Measurements from ENCODE around the gene LYAR. TPM values are rescaled to one million over a fixed set of nuclear protein-coding genes. Genes with fewer than 3 reads are reported as not detected.

The LYAR gene
- polyA plus RNA-seq, 1 of the 3 experiments (the other 2 are of a cell fraction): 11.2 TPM

DNA sequence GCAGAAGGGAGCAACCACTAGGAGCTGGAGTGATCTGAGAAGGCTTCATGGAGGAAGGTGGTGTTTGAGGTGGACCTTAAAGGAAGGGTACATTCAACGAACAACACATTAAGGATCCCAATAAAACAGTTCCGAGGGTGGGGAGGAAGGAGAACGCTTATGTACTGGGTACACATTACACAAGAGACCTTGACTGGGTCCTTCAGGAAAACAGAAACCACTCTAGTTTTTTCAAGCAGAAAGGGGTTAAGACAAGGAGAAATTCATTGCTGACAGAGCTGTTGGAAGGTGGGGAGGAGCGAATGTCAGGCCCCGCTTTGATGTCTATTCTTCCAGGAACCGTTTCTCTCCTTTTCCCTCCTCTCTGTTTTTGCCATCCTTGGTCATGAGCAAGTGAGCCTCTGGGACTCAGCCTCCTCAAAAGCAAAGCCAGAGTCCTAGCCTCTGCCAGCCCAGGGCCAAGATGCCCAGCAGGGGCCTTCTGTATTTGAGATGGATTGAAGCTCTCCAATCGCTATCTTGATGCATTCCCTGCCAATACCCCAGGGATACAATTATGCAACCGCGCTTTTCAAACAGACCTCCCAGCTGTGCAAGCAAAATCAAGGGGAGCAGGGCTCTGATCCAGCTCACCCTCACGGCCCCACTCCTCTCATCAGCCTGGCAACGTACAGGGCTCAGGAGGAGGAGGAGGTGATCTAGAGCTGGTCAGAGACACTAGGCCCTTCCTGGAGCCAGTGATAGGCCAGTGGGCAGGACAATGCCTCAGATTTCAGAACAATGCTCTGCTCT lies 48.5 kb upstream of the LYAR start:
- Histone ChIP-seq H3K9ac (no peak overlapping the region), H3K27me3 (ENCODE audit: insufficient read depth) (no peaks in the 10 kb centered on the region; the same call in 1 of the 2 replicates), H3K9me2 (no peaks in the 10 kb centered on the region), H3K79me2 (ENCODE audit: insufficient read depth) (no peaks in the 10 kb centered on the region), H3K27ac (ENCODE audit: low read depth in 2 of 2, low read length in 1 of 2) (no peak overlapping the region), H2AFZ (ENCODE audit: low read depth) (no peak overlapping the region), H3F3A (replicated peaks; ENCODE audit: insufficient read depth) (no peaks in the 10 kb centered on the region), H4K20me1 (ENCODE audit: insufficient read depth) (no peaks in the 10 kb centered on the region), H3K9me3 (no peaks in the 10 kb centered on the region), H3K36me3 (replicated peaks in 1 of 2; ENCODE audit: control insufficient read depth in 1 of 2, insufficient read depth in 2 of 2, low read length in 1 of 2) (no peaks in the 10 kb centered on the region), H3K4me3 (ENCODE audit: low read depth in 2 of 2, low read length in 1 of 2) (no peak overlapping the region), H3K4me1 (ENCODE audit: control insufficient read depth in 1 of 2, insufficient read depth in 2 of 2, low read depth in 1 of 2, low read length in 1 of 2) (no peaks in the 10 kb centered on the region; a peak in 1 of 4 replicates), H3K4me2 (no peak overlapping the region)
- ChIA-PET POLR2A (interaction anchor here (1.1 kb wide), 1 partner anchor 90 kb away, joined by 5 read pairs; the partner anchor contains the start of gene TMEM128), CTCF (interaction anchor here (1.4 to 5.9 kb wide), 3 partner anchors 11 to 88 kb away, joined by 5 to 43 read pairs (median 5); no protein-coding TSS in a partner anchor)
- 70% methylated on average over 11 of the region's 11 CpGs for WGBS (ENCODE audit: low lambda C conversion rate)
- DNase-seq: no peak
- no peak for TF ChIP-seq SIN3A (IDR thresholded peaks at IDR 0.05; ENCODE audit: borderline replicate concordance, low read depth, low read length)
- TF ChIP-seq, protein P1, sequence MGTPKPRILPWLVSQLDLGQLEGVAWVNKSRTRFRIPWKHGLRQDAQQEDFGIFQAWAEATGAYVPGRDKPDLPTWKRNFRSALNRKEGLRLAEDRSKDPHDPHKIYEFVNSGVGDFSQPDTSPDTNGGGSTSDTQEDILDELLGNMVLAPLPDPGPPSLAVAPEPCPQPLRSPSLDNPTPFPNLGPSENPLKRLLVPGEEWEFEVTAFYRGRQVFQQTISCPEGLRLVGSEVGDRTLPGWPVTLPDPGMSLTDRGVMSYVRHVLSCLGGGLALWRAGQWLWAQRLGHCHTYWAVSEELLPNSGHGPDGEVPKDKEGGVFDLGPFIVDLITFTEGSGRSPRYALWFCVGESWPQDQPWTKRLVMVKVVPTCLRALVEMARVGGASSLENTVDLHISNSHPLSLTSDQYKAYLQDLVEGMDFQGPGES (IDR thresholded peaks at IDR 0.05; ENCODE audit: low read depth, low read length): no peak
- TF ChIP-seq, protein P2, sequence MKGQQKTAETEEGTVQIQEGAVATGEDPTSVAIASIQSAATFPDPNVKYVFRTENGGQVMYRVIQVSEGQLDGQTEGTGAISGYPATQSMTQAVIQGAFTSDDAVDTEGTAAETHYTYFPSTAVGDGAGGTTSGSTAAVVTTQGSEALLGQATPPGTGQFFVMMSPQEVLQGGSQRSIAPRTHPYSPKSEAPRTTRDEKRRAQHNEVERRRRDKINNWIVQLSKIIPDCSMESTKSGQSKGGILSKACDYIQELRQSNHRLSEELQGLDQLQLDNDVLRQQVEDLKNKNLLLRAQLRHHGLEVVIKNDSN (IDR thresholded peaks at IDR 0.05; ENCODE audit: borderline replicate concordance, low read depth): no peak
- no peak for TF ChIP-seq RAD21 (IDR thresholded peaks at IDR 0.05; ENCODE audit: low read length)
- no peak for TF ChIP-seq YY1 (IDR thresholded peaks at IDR 0.05; ENCODE audit: low read depth)
- TF ChIP-seq TAF1 (IDR thresholded peaks at IDR 0.05; ENCODE audit: borderline replicate concordance, low read depth, low read length): no peak
- TF ChIP-seq RXRA (IDR thresholded peaks at IDR 0.05; ENCODE audit: borderline replicate concordance, low read depth): no peak
- no peak for TF ChIP-seq EZH2phosphoT487 (IDR thresholded peaks at IDR 0.05; ENCODE audit: borderline replicate concordance, low read depth)
- TF ChIP-seq, protein P3, sequence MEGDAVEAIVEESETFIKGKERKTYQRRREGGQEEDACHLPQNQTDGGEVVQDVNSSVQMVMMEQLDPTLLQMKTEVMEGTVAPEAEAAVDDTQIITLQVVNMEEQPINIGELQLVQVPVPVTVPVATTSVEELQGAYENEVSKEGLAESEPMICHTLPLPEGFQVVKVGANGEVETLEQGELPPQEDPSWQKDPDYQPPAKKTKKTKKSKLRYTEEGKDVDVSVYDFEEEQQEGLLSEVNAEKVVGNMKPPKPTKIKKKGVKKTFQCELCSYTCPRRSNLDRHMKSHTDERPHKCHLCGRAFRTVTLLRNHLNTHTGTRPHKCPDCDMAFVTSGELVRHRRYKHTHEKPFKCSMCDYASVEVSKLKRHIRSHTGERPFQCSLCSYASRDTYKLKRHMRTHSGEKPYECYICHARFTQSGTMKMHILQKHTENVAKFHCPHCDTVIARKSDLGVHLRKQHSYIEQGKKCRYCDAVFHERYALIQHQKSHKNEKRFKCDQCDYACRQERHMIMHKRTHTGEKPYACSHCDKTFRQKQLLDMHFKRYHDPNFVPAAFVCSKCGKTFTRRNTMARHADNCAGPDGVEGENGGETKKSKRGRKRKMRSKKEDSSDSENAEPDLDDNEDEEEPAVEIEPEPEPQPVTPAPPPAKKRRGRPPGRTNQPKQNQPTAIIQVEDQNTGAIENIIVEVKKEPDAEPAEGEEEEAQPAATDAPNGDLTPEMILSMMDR (IDR thresholded peaks at IDR 0.05): no peak
- TF ChIP-seq, protein P4, sequence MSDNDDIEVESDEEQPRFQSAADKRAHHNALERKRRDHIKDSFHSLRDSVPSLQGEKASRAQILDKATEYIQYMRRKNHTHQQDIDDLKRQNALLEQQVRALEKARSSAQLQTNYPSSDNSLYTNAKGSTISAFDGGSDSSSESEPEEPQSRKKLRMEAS (IDR thresholded peaks at IDR 0.05; ENCODE audit: low read depth): no peak
- TF ChIP-seq, protein P5, sequence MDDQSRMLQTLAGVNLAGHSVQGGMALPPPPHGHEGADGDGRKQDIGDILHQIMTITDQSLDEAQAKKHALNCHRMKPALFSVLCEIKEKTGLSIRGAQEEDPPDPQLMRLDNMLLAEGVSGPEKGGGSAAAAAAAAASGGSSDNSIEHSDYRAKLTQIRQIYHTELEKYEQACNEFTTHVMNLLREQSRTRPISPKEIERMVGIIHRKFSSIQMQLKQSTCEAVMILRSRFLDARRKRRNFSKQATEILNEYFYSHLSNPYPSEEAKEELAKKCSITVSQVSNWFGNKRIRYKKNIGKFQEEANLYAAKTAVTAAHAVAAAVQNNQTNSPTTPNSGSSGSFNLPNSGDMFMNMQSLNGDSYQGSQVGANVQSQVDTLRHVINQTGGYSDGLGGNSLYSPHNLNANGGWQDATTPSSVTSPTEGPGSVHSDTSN (IDR thresholded peaks at IDR 0.05): no peak
- TF ChIP-seq NRF1 (IDR thresholded peaks at IDR 0.05; ENCODE audit: low read depth, low read length): no peak
- no peak for TF ChIP-seq ELF1 (IDR thresholded peaks at IDR 0.05)
- no peak for TF ChIP-seq GABPA (IDR thresholded peaks at IDR 0.05; ENCODE audit: low read depth)
- no peak for TF ChIP-seq GATA2 (CRISPR knock-in tag; IDR thresholded peaks at IDR 0.05)
- no peak for TF ChIP-seq JUND (IDR thresholded peaks at IDR 0.05)
- TF ChIP-seq FOSL2 (IDR thresholded peaks at IDR 0.05; ENCODE audit: borderline replicate concordance, low read depth): no peak
- TF ChIP-seq RCOR1 (IDR thresholded peaks at IDR 0.05; ENCODE audit: low read length): no peak
- TF ChIP-seq, protein P6, sequence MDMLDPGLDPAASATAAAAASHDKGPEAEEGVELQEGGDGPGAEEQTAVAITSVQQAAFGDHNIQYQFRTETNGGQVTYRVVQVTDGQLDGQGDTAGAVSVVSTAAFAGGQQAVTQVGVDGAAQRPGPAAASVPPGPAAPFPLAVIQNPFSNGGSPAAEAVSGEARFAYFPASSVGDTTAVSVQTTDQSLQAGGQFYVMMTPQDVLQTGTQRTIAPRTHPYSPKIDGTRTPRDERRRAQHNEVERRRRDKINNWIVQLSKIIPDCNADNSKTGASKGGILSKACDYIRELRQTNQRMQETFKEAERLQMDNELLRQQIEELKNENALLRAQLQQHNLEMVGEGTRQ (IDR thresholded peaks at IDR 0.05; ENCODE audit: borderline replicate concordance, low read depth, low read length): no peak
- TF ChIP-seq FOXJ3 (CRISPR knock-in tag; IDR thresholded peaks at IDR 0.05): no peak

Measured in SK-N-SH (cell line).